Measurements from ENCODE around the gene NUP205. TPM values are rescaled to one million over a fixed set of nuclear protein-coding genes. Genes with fewer than 3 reads are reported as not detected.

The NUP205 gene
- total RNA-seq, 1 donor from 2014 or later, result 183 TPM

DNA sequence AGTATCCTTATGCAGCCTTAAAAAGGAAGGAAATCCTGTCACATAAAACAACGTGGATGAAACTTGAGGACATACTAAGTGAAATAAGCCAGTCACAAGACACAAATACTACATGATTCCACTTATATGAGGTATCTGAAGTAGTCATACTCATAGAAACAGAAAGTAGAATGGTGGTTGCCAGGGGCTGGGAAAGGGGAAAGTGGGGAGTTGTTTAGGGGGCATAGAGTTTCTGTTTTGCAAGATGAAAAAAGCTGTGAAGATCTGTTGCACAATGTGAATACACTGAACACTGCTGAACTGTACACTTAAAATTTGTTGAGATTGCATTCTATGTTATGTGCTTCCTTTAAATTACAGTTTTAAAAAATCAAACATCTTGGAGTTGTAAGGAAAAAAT is 2.9 kb downstream of the NUP205 start:
- no peak overlapping the region for H3K27ac ChIP-seq

DNA sequence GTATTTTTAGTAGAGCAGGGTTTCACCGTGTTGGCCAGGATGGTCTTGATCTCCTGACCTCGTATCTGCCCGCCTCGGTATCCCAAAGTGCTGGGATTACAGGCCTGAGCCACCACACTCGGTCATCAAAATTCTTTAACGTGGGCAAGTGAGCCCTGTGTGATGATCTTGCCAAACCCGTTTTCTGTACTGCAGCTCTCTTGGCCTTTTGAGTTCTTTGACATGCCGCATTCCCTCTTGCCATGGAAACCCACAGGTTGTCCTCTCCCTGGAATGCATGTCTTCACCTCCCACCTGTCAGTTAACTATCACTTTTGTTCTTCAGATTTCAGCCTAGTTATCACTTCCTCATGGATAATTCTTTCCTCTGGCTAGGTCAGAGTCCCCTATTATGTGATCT is 5.0 kb downstream of the NUP205 start:
- peaks cover 100% of the 10 kb centered on the region for H3K79me2 ChIP-seq (ENCODE audit: low read depth)
- H3K27me3 ChIP-seq, result no peaks in the 10 kb centered on the region
- Mint-ChIP-seq H3K27me3 (ENCODE audit: insufficient read depth, low read depth) (no peaks in the 10 kb centered on the region), H3K4me1 (peaks cover 8% of the 10 kb centered on the region), H3K9me3 (no peaks in the 10 kb centered on the region), H3K27ac (peak overlapping the region; percentile 46), H3K36me3 (peaks cover 20% of the 10 kb centered on the region), H3K4me3 (no peak overlapping the region)
- no peaks in the 10 kb centered on the region for H3K36me3 ChIP-seq
- H3K4me3 ChIP-seq, result no peak overlapping the region
- peak; percentile 3 for DNase-seq (ENCODE audit: low spot score)
- H2AFZ ChIP-seq (replicated peaks), result no peak overlapping the region
- peaks cover 69% of the 10 kb centered on the region for H4K20me1 ChIP-seq (ENCODE audit: low read depth)
- H3K27ac ChIP-seq, result no peak overlapping the region
- peaks cover 9% of the 10 kb centered on the region for H3F3A ChIP-seq (ENCODE audit: low read depth)
- no peak overlapping the region for H3K4me2 ChIP-seq
- TF ChIP-seq, protein P1, sequence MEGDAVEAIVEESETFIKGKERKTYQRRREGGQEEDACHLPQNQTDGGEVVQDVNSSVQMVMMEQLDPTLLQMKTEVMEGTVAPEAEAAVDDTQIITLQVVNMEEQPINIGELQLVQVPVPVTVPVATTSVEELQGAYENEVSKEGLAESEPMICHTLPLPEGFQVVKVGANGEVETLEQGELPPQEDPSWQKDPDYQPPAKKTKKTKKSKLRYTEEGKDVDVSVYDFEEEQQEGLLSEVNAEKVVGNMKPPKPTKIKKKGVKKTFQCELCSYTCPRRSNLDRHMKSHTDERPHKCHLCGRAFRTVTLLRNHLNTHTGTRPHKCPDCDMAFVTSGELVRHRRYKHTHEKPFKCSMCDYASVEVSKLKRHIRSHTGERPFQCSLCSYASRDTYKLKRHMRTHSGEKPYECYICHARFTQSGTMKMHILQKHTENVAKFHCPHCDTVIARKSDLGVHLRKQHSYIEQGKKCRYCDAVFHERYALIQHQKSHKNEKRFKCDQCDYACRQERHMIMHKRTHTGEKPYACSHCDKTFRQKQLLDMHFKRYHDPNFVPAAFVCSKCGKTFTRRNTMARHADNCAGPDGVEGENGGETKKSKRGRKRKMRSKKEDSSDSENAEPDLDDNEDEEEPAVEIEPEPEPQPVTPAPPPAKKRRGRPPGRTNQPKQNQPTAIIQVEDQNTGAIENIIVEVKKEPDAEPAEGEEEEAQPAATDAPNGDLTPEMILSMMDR (IDR thresholded peaks at IDR 0.05), result no peak
- TF ChIP-seq EZH2 (IDR thresholded peaks at IDR 0.05) (no peak), EZH2phosphoT487 (IDR thresholded peaks at IDR 0.05) (no peak)
- no peaks in the 10 kb centered on the region for H3K9me3 ChIP-seq (ENCODE audit: low read depth)
- H3K4me1 ChIP-seq, result peaks cover 9% of the 10 kb centered on the region
- H3K9ac ChIP-seq, result no peak overlapping the region

More for the DNA sequence above, 2.9 kb downstream of the NUP205 start:
- H3K27me3 Mint-ChIP-seq (ENCODE audit: insufficient read depth, low read depth), result peaks cover 2% of the 10 kb centered on the region
- Histone ChIP-seq H3F3A (ENCODE audit: low read depth) (peaks cover 9% of the 10 kb centered on the region), H3K9me3 (ENCODE audit: low read depth) (no peaks in the 10 kb centered on the region), H3K4me3 (no peak overlapping the region), H3K4me2 (no peak overlapping the region), H3K36me3 (no peaks in the 10 kb centered on the region), H3K9ac (no peak overlapping the region), H3K4me1 (peaks cover 9% of the 10 kb centered on the region), H3K79me2 (ENCODE audit: low read depth) (peaks cover 79% of the 10 kb centered on the region), H3K27me3 (no peaks in the 10 kb centered on the region), H2AFZ (replicated peaks) (no peak overlapping the region), H4K20me1 (ENCODE audit: low read depth) (peaks cover 50% of the 10 kb centered on the region)
- peaks cover 14% of the 10 kb centered on the region for H3K36me3 Mint-ChIP-seq
- TF ChIP-seq EZH2phosphoT487 (IDR thresholded peaks at IDR 0.05), result no peak
- no peak for TF ChIP-seq EZH2 (IDR thresholded peaks at IDR 0.05)
- peak overlapping the region; percentile 36 for H3K4me3 Mint-ChIP-seq
- no peak for DNase-seq (ENCODE audit: low spot score)
- no peaks in the 10 kb centered on the region for H3K9me3 Mint-ChIP-seq
- no peak overlapping the region for H3K27ac Mint-ChIP-seq
- H3K4me1 Mint-ChIP-seq, result peaks cover 8% of the 10 kb centered on the region

DNA sequence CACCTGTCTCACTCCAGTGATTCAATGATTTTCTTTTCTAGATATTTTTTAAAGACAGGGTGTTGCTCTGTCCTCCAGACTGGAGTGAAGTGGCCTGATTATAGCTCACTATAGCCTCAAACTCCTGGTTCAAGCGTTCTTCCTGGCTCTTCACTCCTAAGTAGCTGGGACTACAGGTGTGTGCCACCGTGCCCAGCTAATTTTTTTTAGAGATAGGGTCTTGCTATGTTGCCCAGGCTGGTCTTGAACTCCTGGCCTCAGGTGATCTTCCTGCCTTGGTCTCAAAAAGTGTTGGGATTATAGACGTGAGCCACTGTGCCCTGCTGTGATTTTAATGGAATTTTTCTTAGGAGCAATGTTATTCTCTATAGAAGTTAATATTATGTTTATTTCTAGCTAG is 14.1 kb downstream of the NUP205 start:
- Histone ChIP-seq H3K27me3 (no peaks in the 10 kb centered on the region), H3K4me3 (no peak overlapping the region), H3K79me2 (ENCODE audit: low read depth) (peaks cover 60% of the 10 kb centered on the region), H3K9ac (no peak overlapping the region), H3K4me1 (no peaks in the 10 kb centered on the region), H4K20me1 (ENCODE audit: low read depth) (peaks cover 44% of the 10 kb centered on the region), H3K9me3 (ENCODE audit: low read depth) (no peaks in the 10 kb centered on the region), H3K36me3 (peaks cover 46% of the 10 kb centered on the region), H3F3A (ENCODE audit: low read depth) (peaks cover 14% of the 10 kb centered on the region), H2AFZ (replicated peaks) (no peak overlapping the region), H3K27ac (no peak overlapping the region), H3K4me2 (no peak overlapping the region)
- H3K4me1 Mint-ChIP-seq, result no peaks in the 10 kb centered on the region
- TF ChIP-seq, protein P1 (IDR thresholded peaks at IDR 0.05), result no peak
- TF ChIP-seq EZH2phosphoT487 (IDR thresholded peaks at IDR 0.05) (no peak), EZH2 (IDR thresholded peaks at IDR 0.05) (no peak)
- DNase-seq (ENCODE audit: low spot score), result no peak
- no peak overlapping the region for H3K27ac Mint-ChIP-seq
- H3K27me3 Mint-ChIP-seq (ENCODE audit: insufficient read depth, low read depth), result no peaks in the 10 kb centered on the region
- peaks cover 20% of the 10 kb centered on the region for H3K36me3 Mint-ChIP-seq
- no peak overlapping the region for H3K4me3 Mint-ChIP-seq
- H3K9me3 Mint-ChIP-seq, result no peaks in the 10 kb centered on the region

DNA sequence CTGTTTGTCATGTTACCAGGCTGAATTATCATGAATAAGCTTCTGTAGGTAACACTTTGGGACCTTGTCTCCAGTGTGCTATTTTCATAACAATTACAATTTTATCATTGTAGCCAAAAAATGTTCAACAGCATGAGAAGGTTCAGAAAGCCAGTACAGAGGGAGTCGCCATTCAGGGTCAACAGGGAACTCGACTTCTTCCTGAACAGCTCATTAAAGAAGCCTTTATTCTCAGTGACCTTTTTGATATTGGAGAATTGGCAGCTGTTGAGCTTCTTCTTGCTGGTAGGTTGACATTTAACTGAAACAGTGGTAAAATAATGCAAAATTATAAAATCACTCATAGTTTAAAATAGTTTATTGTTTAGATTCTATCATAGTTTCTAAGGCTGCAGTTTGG is 15.8 kb downstream of the NUP205 start:
- Histone ChIP-seq H3K9ac (no peak overlapping the region), H3K9me3 (ENCODE audit: low read depth) (no peaks in the 10 kb centered on the region), H4K20me1 (ENCODE audit: low read depth) (peaks cover 31% of the 10 kb centered on the region), H3K36me3 (peaks cover 63% of the 10 kb centered on the region), H3K4me3 (no peak overlapping the region), H3K4me2 (no peak overlapping the region), H2AFZ (replicated peaks) (no peak overlapping the region), H3K27ac (no peak overlapping the region), H3K79me2 (ENCODE audit: low read depth) (peaks cover 43% of the 10 kb centered on the region), H3F3A (ENCODE audit: low read depth) (peaks cover 18% of the 10 kb centered on the region), H3K27me3 (no peaks in the 10 kb centered on the region), H3K4me1 (no peaks in the 10 kb centered on the region)
- H3K36me3 Mint-ChIP-seq, result peaks cover 23% of the 10 kb centered on the region
- no peak for DNase-seq (ENCODE audit: low spot score)
- TF ChIP-seq, protein P1 (IDR thresholded peaks at IDR 0.05), result no peak
- no peak for TF ChIP-seq EZH2phosphoT487 (IDR thresholded peaks at IDR 0.05)
- TF ChIP-seq EZH2 (IDR thresholded peaks at IDR 0.05), result no peak
- H3K27me3 Mint-ChIP-seq (ENCODE audit: insufficient read depth, low read depth), result no peaks in the 10 kb centered on the region
- H3K4me3 Mint-ChIP-seq, result no peak overlapping the region
- no peaks in the 10 kb centered on the region for H3K9me3 Mint-ChIP-seq
- no peak overlapping the region for H3K27ac Mint-ChIP-seq
- H3K4me1 Mint-ChIP-seq, result no peaks in the 10 kb centered on the region

Data from neural progenitor cell (in vitro differentiated cells).